ENCODE data around the gene TIGD6.
A peak's percentile ranks its signal among the peaks of the same experiment; 100 is the strongest.

TIGD6 gene

GRCh38 chr5:149975409-149975808, 25.0 kb downstream of the TIGD6 start:
- Mint-ChIP-seq H3K36me3 (peaks cover 14 to 44% of the 10 kb centered on the region in 2 donors), H3K27me3 (no peaks in the 10 kb centered on the region), H3K9me3 (no peaks in the 10 kb centered on the region), H3K4me1 (peaks cover 2 to 9% of the 10 kb centered on the region in 2 donors), H3K4me3 (no peak overlapping the region), H3K27ac (no peak overlapping the region)
- no peak for ATAC-seq (replicated peaks)
- no peak for DNase-seq

DNA sequence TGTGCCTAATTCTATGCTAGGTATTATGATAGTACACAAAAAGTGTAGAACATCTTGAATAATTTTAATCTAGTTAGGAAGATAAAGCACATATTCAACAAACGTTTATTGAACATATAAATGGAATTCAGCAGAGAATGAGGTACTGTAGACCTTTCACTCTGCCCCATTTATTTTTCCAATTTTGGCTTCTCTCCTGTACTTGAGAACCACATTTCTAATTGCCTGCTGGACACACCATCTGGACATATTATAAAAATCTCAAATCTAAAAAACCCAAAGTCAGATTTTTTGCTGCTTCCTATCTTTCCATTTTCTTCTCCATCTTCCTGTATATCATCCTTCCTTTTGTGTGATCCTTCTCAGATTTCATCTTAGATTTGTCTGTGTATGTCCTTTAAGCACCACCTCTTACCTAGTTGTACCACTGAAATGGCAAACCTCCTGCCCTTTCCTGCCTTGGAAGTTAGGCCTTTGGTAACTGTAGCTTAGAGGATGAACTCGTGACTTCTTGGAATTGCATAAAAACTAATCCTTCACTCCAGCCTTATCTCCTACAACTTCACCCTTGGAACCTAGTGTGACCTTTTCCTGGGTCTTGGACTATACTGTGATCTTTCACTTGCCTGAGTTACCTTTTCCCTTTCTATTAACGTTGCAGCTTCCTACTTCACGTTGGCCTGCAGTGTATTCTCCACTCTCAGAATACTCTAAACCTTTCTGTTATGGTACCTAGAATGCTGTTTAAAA, 31.1 kb downstream of the TIGD6 start:
- Mint-ChIP-seq H3K27ac (no peak overlapping the region), H3K9me3 (no peaks in the 10 kb centered on the region)
- no peak for ATAC-seq (replicated peaks)

GRCh38 chr5:149966946-149967345, 33.5 kb downstream of the TIGD6 start:
- Mint-ChIP-seq H3K4me3 (no peak overlapping the region), H3K27ac (no peak overlapping the region), H3K36me3 (peaks cover 5 to 19% of the 10 kb centered on the region in 2 donors), H3K4me1 (peaks cover 7 to 11% of the 10 kb centered on the region in 2 donors), H3K9me3 (no peaks in the 10 kb centered on the region), H3K27me3 (no peaks in the 10 kb centered on the region)
- no peak for ATAC-seq (replicated peaks)
- no peak for DNase-seq

More for the DNA sequence above, 31.1 kb downstream of the TIGD6 start:
- no peak overlapping the region for H3K4me3 Mint-ChIP-seq
- DNase-seq = no peak
- H3K27me3 Mint-ChIP-seq = no peaks in the 10 kb centered on the region
- H3K4me1 Mint-ChIP-seq = peaks cover 2 to 5% of the 10 kb centered on the region in 2 donors
- peaks cover 4 to 18% of the 10 kb centered on the region in 2 donors for H3K36me3 Mint-ChIP-seq

GRCh38 chr5:149963729-149964128, 36.7 kb downstream of the TIGD6 start:
- H3K4me1 Mint-ChIP-seq = peaks cover 19 to 36% of the 10 kb centered on the region in 2 donors

DNA sequence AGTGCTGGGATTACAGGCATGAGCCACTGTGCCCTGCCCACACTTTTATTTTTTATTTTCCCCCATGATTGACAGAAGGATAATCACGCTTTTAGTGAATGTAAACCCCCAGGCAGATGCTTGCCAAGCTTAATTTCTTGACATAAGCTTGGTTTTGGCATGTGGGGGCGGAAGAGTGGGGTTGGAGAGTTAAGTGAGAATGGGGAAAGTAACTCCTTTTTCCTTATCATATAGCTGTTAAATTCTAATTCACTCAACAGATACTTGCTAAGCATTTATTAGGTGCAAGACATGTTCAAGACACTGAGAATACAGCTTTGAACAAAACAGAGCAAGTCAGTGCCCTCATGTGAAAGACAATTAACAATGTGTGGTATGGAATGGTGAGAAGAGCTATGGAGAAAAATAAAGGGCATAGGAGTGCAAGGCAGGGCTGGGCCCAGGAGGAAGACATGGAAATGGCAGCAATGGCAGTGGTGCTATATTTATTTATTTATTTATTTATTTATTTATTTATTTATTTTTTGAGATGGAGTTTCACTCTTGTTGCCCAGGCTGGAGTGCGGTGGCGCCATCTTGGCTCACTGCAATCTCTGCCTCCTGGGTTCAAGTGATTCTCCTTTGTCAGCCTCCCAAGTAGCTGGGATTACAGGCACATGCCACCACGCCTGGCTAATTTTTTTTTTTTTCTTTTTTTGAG, 37.7 kb downstream of the TIGD6 start:
- Mint-ChIP-seq H3K27me3 (no peaks in the 10 kb centered on the region), H3K27ac (no peak overlapping the region), H3K9me3 (peaks cover 0 to 1% of the 10 kb centered on the region in 2 donors), H3K36me3 (peaks cover 3 to 10% of the 10 kb centered on the region in 2 donors), H3K4me3 (no peak overlapping the region), H3K4me1 (peaks cover 19 to 36% of the 10 kb centered on the region in 2 donors)
- ATAC-seq (replicated peaks) (no peak), DNase-seq (no peak)

More at GRCh38 chr5:149963729-149964128, 36.7 kb downstream of the TIGD6 start:
- DNase-seq (no peak), ATAC-seq (replicated peaks) (no peak)
- H3K27me3 Mint-ChIP-seq = no peaks in the 10 kb centered on the region
- no peak overlapping the region for H3K27ac Mint-ChIP-seq
- H3K9me3 Mint-ChIP-seq = peaks cover 0 to 1% of the 10 kb centered on the region in 2 donors
- peaks cover 3 to 10% of the 10 kb centered on the region in 2 donors for H3K36me3 Mint-ChIP-seq
- H3K4me3 Mint-ChIP-seq = no peak overlapping the region

DNA sequence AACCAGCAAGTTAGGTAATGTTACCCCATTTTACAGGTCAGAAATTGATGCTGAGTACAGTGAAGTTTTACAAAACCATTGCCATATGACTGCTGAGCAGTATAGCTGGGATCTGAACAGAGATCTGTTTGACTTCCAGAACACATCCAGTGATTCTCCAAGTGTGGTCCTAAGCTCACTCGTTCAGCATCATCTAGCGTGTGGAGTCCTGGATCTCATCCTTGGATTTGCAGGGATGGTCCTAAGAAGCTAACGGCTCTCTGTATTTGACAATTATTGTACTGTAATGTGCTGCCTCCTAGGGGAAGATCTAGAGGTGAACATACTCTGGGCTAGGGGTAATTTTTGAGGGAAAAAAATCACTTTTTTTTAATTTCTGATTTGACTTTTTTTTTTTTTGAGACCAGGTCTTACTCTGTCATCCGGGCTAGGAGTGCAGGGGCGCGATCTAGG, 38.5 kb downstream of the TIGD6 start:
- peaks cover 3 to 10% of the 10 kb centered on the region in 2 donors for H3K36me3 Mint-ChIP-seq
- H3K4me3 Mint-ChIP-seq = no peak overlapping the region
- DNase-seq (no peak), ATAC-seq (replicated peaks) (no peak)
- H3K4me1 Mint-ChIP-seq = peaks cover 19 to 36% of the 10 kb centered on the region in 2 donors
- H3K9me3 Mint-ChIP-seq = peaks cover 0 to 1% of the 10 kb centered on the region in 2 donors
- H3K27ac Mint-ChIP-seq = no peak overlapping the region
- H3K27me3 Mint-ChIP-seq = no peaks in the 10 kb centered on the region

- H3K4me1 Mint-ChIP-seq = peaks cover 19 to 36% of the 10 kb centered on the region in 2 donors
- DNase-seq (no peak), ATAC-seq (replicated peaks) (no peak)
- peaks cover 3 to 10% of the 10 kb centered on the region in 2 donors for H3K36me3 Mint-ChIP-seq
- H3K9me3 Mint-ChIP-seq = peaks cover 0 to 1% of the 10 kb centered on the region in 2 donors
- H3K27ac Mint-ChIP-seq = peak overlapping the region; percentile 53
- H3K27me3 Mint-ChIP-seq = no peaks in the 10 kb centered on the region
- peak overlapping the region; percentile 87 to 94 for H3K4me3 Mint-ChIP-seq
Observed at GRCh38 chr5:149961186-149961685, 39.2 kb downstream of the TIGD6 start.

- ATAC-seq (replicated peaks) (peak; percentile 98 to 99), DNase-seq (peak; percentile 95)
- Mint-ChIP-seq H3K27ac (peak within 1 kb of the TSS; percentile 99), H3K4me1 (peaks cover 19 to 36% of the 10 kb centered on the region in 2 donors), H3K9me3 (peaks cover 0 to 1% of the 10 kb centered on the region in 2 donors), H3K36me3 (peaks cover 3 to 10% of the 10 kb centered on the region in 2 donors), H3K4me3 (peak within 1 kb of the TSS; percentile 87 to 94), H3K27me3 (no peaks in the 10 kb centered on the region)
Observed at GRCh38 chr5:149960272-149961185, 39.9 kb downstream of the TIGD6 start, which contains the start of gene SLC26A2. SLC26A2 (plus strand) TSS chr5:149960758; CDS start chr5:149977653, 16,895 bp downstream.

DNA sequence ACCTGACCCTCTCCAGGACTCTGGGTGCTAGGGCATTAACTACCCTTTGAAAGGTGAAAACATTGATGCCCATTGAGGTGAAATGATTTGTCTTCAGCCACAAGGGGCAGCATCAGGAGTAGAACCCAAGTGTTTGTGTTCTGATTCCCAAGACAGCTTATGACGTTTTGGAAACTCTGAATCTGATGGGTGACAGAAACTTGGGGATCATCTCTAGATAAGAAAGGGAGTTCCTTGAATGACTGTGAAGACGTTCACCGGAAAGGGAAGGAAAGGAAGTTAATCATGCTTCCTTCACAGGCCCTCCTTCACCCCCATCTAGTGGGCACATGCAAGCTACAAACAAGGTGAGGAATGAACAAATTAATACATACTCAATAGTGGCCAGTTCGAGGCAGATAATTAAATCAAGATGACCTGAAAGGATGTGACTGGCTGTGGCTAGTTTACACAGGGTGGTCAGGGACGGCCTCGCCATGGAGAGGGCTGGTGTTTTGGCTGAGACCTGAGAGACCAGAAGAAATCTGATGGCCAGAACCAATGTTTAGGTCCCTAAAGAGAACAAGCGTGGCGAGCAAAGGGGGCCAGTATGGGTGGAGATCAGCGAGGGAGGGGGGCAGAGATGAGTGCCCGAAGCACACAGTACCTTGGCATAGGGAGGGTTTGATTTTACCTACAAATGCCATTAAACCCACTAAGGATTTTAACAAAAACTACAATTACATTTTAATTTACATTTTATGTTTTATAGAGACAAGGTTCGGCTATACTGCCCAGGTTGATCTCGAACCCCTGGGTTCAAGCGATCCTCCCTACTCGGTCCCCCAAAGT, 40.8 kb downstream of the TIGD6 start:
- H3K9me3 Mint-ChIP-seq = peaks cover 0 to 1% of the 10 kb centered on the region in 2 donors
- no peaks in the 10 kb centered on the region for H3K27me3 Mint-ChIP-seq
- DNase-seq (peak; percentile 58), ATAC-seq (replicated peaks) (peak; percentile 37 to 47)
- H3K4me1 Mint-ChIP-seq = peaks cover 19 to 36% of the 10 kb centered on the region in 2 donors
- H3K27ac Mint-ChIP-seq = peak overlapping the region; percentile 99
- H3K36me3 Mint-ChIP-seq = peaks cover 3 to 10% of the 10 kb centered on the region in 2 donors
- peak overlapping the region; percentile 87 to 94 for H3K4me3 Mint-ChIP-seq

DNA sequence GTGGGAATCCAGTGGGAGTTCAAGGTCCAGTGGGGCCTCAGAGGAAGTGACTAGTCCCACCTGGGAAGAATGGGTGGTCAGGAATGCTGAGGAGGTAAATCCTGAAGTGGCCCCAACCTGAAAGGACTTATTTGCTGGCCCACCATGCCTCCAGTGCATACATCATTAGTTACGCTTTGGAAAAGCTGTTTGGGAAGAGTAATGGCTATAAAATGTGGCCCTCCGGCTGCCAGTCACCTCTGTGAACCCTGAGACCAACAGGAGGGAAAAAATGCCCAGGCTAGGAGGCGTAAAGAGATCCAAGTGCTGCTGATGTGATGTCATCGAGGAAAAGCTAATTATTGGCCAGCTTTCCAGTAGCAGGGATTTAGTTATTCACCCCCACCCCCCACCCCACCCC, 42.6 kb downstream of the TIGD6 start:
- peaks cover 19 to 34% of the 10 kb centered on the region in 2 donors for H3K4me1 Mint-ChIP-seq
- peaks cover 0 to 1% of the 10 kb centered on the region in 2 donors for H3K9me3 Mint-ChIP-seq
- no peak overlapping the region for H3K4me3 Mint-ChIP-seq
- no peak for DNase-seq
- no peak for ATAC-seq (replicated peaks)
- H3K27me3 Mint-ChIP-seq = no peaks in the 10 kb centered on the region
- H3K27ac Mint-ChIP-seq = no peak overlapping the region
- H3K36me3 Mint-ChIP-seq = peaks cover 3 to 9% of the 10 kb centered on the region in 2 donors

GRCh38 chr5:149956685-149957084, 43.8 kb downstream of the TIGD6 start:
- no peak for ATAC-seq (replicated peaks)
- peaks cover 13 to 22% of the 10 kb centered on the region in 2 donors for H3K4me1 Mint-ChIP-seq
- no peak for DNase-seq

GRCh38 chr5:149954798-149955197, 45.7 kb downstream of the TIGD6 start:
- H3K4me1 Mint-ChIP-seq = peaks cover 4 to 7% of the 10 kb centered on the region in 2 donors
- ATAC-seq (replicated peaks) = no peak
- peaks cover 0 to 1% of the 10 kb centered on the region in 2 donors for H3K9me3 Mint-ChIP-seq
- no peak overlapping the region for H3K27ac Mint-ChIP-seq
- no peak overlapping the region for H3K4me3 Mint-ChIP-seq
- peaks cover 0 to 2% of the 10 kb centered on the region in 2 donors for H3K36me3 Mint-ChIP-seq
- DNase-seq = no peak
- H3K27me3 Mint-ChIP-seq = peaks cover 4 to 11% of the 10 kb centered on the region in 2 donors

More at GRCh38 chr5:149956685-149957084, 43.8 kb downstream of the TIGD6 start:
- Mint-ChIP-seq H3K36me3 (peaks cover 0 to 2% of the 10 kb centered on the region in 2 donors), H3K27me3 (peaks cover 0 to 3% of the 10 kb centered on the region in 2 donors), H3K4me3 (no peak overlapping the region), H3K27ac (no peak overlapping the region), H3K9me3 (peaks cover 0 to 1% of the 10 kb centered on the region in 2 donors)

Data from stimulated activated naive B cell treated with anti-CD40 and anti-IgM and Interleukin-4, amounts not matched to agents 10 μg/mL and 1 μg/mL and 100 μg/mL, for 72 hours (primary cell).